GOT3 (cell line): Measurements from ENCODE around the gene KCNMA1.

Experiments used
- DNase-seq: peaks from one replicate; lab custom pipeline; 2025; ENCODE audit warnings: mixed read lengths; lab: John Stamatoyannopoulos, UW

Gene KCNMA1

DNA sequence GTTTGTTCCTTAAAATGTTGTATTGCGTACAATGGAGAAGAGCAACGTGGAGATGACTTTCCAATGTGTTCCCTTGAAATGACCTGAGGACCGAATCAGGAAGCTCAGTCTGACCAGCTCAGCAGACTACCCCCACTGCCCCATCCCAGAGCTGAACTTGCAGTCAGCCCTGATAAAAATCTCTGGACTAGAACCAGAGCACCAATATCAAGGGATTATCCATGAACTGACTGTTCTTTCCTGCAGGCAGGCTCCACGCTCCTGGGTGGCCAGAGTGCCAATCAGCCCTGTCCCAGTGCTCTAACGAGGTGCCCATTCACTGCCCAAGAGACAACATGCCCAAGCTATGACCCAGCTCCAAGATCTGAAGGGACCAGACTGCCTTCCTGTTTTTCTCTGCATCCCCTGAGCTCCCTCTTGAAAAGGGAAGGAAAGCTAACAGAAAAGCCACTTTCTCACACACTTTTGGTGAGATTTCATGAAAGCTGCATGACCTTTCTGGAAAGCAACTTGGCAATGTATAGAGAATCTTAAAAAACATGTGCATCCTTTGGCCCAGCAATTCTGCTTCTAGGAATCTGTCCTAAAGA is 130.2 kb downstream of the KCNMA1 start:
- no peak for DNase-seq

GRCh38 chr10:77506517-77507200 is 130.9 kb downstream of the KCNMA1 start:
- no peak for DNase-seq

GRCh38 chr10:77505431-77506334 is 131.9 kb downstream of the KCNMA1 start:
- peak; percentile 24 for DNase-seq

DNA sequence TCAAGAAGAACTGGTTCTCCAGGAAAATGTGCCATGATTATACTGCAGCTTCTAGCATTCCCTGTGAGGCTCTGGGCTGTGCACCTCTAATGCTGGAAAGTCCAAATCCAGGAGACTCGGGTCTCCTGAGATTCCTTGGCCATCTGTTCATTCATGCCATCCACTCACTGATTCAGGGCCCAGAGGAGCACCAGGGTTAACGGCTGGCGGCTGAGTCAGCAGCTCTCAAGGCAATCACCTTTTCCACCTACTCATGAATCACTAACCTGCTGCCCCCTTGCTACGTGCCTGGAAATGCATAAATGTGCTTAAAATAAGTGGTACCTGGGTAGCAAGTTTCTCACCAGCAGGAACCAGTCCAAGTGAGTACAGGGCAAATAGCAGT is 132.7 kb downstream of the KCNMA1 start:
- DNase-seq, result no peak

GRCh38 chr10:77504196-77504872 is 133.3 kb downstream of the KCNMA1 start:
- no peak for DNase-seq

DNA sequence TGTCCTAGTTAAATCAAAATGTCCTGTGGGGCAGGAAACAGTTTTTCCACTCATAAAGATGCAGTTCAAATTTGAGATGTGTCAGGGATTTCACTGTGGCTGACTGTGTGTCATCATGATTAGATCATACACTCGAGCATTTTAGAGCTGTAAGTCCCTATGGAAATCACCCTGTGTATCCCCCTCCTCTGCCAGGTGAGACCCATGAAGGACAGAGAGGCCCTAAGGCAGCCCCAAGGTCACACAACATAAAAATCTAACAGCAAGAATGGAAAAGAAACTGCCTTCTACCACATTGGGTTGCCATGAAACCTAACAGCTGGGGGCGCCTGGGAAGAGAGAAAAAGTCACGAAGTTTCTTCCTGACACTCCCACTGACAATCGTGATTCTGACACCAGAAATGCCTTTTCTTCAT is 135.8 kb downstream of the KCNMA1 start:
- no peak for DNase-seq

GRCh38 chr10:77501152-77501845 is 136.3 kb downstream of the KCNMA1 start:
- peak; percentile 51 for DNase-seq

DNA sequence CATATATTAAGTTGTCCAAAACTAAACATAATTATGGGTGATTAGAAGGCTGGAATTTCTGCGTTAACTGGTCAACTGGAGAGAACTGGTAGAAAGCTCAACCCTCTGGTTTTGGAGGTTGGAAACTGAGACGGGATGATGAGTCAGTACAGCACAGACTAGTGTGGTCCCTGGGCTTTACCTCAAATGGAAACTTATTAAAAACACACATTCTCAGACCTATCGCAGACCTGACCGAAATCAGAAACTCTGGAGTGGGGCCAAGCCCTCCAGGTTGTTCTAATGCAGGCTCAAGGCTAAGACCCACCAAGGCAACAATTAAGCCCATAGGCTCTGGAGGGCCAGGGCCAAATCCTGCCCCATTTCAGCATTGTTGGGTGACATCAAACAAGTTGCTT is 136.9 kb downstream of the KCNMA1 start:
- DNase-seq, result no peak

DNA sequence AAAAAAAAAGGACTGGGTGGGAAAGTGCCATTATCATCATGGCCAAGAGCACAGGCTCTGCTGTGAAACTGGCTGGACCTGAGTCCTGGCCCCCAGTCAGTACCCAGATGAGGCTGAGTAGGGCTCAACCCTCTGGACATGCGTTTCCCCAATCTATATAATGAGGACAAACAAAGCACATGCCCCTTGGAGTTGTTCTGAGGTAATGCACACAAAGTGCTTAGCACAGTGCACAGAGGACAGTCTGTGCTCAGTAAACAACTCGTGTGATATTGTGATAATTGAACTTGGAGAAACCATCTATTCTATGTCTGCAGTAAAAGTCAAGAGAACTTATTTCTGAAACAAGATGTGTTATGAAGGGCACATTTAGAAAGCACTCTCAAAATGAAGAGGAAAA is 138.8 kb downstream of the KCNMA1 start:
- DNase-seq, result no peak

DNA sequence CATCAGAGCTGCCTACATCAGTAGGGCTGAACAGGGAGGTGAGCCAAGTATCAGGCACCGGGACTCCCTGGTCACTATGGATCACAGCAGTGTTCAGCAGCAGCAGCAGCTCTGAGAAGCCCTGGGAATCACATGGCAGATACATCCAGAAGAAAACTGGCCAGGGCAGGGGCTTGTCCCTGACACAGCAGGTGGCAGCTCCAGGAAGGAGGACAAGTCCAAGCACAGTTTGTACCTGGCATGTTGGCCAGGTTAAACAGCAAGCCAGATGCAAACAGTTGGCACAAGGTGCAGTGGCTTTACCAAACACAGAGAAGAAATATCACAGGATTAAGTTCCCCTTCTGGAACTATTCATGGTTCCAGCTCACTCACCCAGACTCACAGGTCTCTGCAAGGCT is 139.4 kb downstream of the KCNMA1 start:
- no peak for DNase-seq

- DNase-seq, result no peak
Measured at GRCh38 chr10:77497748-77498147, 139.9 kb downstream of the KCNMA1 start.

DNA sequence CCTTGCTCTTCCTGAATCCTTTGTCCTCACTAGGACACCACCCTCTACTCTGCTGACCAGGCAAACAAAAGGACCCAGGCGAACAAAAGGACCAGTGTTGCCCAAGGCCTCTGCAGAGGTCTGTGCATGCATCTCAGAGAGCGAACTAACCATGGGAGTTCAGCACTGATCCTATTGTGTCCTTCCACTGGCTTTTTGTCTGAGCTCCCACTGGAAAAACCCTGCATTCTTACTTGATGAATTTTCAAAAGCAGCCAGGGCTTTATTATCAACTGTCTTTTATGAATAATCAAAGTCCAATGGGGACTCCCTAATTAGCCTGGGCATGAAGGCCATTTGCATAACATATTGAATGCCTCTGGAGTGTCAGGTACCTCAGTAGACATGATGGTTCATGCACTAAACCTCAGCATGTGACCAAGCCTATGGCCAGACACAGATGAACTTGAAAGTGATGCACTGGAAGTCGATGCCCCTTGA is 140.6 kb downstream of the KCNMA1 start:
- DNase-seq, result no peak

GRCh38 chr10:77494756-77495541 is 142.7 kb downstream of the KCNMA1 start:
- no peak for DNase-seq

GRCh38 chr10:77494327-77494726 is 143.3 kb downstream of the KCNMA1 start:
- DNase-seq, result no peak

DNA sequence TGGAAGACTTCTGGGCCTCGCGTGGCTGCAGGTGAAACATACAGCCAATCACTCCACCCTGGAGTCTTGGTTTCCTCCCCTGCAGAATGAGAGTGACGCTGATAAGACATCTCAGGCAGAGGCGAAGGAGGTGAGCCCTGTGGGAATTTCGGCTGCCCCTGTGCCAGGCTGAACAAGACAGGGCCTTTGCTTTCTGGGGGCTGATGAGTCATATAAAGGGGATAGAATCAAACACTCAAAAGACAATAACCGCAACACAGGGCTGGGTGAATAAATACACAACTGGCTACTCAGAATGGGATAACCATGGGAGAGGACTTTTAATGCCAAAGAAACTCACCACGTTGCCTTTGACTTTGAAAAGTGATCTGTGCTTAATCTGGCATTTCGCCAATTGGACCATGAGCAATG is 143.8 kb downstream of the KCNMA1 start:
- no peak for DNase-seq

- no peak for DNase-seq
Measured at GRCh38 chr10:77493239-77493806, 144.3 kb downstream of the KCNMA1 start.

GRCh38 chr10:77492368-77492994 is 145.1 kb downstream of the KCNMA1 start:
- no peak for DNase-seq

DNA sequence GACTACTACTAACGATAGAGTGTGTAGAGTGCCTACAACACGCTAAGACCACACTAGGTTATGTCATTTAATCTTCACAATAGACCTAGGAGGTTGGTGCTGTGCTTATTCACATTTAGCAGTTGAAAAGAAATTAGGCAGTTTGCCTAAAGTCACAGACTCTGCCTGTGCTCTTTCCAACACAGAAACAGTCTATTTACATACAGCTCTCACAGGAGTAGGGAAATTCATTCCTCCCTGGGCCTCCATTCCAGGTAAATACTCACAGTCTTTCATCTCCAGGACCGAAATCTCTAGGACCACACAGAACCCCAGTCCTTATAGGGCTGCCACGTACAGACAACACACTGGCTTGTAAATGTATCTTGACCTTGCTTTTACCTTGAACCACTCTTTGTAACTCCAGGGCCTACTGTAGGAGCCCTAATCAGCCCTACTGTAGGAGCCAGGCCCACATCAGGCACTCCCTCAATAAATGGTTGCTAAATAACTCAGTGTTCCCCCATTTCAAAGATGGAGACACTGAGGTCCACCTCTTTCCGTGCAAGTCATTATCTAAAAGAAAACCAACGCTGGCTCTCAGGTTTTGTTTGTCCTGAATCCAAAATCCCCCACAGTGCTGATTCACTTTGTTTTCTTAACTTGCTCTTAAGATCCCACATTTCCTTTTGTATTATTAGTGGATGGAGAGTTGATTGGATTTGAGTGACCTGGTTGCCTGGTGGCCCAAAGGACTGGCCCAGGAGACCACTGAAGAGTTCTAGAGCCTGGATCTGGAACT is 146.9 kb downstream of the KCNMA1 start:
- no peak for DNase-seq

DNA sequence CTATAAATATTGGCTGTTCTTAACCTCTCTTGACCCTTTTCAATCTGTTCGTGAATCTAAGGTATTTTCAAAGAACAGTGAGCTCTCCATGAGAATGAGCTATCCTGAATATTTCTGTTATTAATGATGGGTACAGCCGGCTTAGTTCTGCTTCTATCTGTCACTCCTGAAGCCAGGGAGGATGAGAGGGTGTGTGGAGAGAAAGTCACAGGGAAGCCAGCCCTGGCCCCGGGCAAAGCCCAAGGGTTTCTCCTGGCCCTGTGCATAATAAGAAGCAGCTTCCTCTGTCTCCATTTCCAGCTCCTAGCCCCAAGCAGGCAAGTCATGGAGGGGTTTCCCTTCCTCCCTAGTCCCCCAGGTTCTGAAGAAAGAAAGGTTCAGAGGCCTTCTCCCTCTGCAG is 151.1 kb downstream of the KCNMA1 start:
- DNase-seq, result no peak
